Activated CD4-positive, CD25-positive, alpha-beta regulatory T cell treated with anti-CD3 and anti-CD28 coated beads, Interleukin-2, amount 50 U/mL, for 72 hours (primary cell): ENCODE data around the gene ECI2.
"Not testable (repeated sequence)": the region's sequence is repeated elsewhere in the genome, so short reads cannot be mapped to it uniquely, and the experiment has no call there.

Experiments used
- DNase-seq: peaks from one replicate; pipeline ENCODE4 v3.0.0; 2021

ECI2 gene

GRCh38 chr6:4136354-4136831, 1.0 kb upstream of the ECI2 start:
- no peak for DNase-seq

GRCh38 chr6:4135665-4136353, 434 bp upstream of the ECI2 start:
- peak; percentile 86 for DNase-seq

GRCh38 chr6:4133941-4134838, 1.2 kb downstream of the ECI2 start:
- no peak for DNase-seq

- no peak for DNase-seq
These were observed 4.9 kb downstream of the ECI2 start for GRCh38 chr6:4130357-4130987.

- no peak for DNase-seq
These were observed 5.9 kb downstream of the ECI2 start for GRCh38 chr6:4129446-4129845.

GRCh38 chr6:4128748-4129147, 6.6 kb downstream of the ECI2 start:
- no peak for DNase-seq

GRCh38 chr6:4128072-4128471, 7.3 kb downstream of the ECI2 start:
- no peak for DNase-seq

- DNase-seq = no peak
These were observed 9.2 kb downstream of the ECI2 start for GRCh38 chr6:4125933-4126864.

- no peak for DNase-seq
These were observed 9.9 kb downstream of the ECI2 start for GRCh38 chr6:4125500-4125899.

GRCh38 chr6:4124351-4124750, 11.0 kb downstream of the ECI2 start:
- no peak for DNase-seq

GRCh38 chr6:4115741-4116140, 19.6 kb downstream of the ECI2 start:
- DNase-seq = no peak

GRCh38 chr6:4114123-4114522, 21.3 kb downstream of the ECI2 start:
- DNase-seq = no peak

GRCh38 chr6:4113649-4114048, 21.7 kb downstream of the ECI2 start:
- DNase-seq = no peak

- DNase-seq = no peak
These were observed 23.0 kb downstream of the ECI2 start for GRCh38 chr6:4112366-4112765.

GRCh38 chr6:4109363-4109815, 26.0 kb downstream of the ECI2 start:
- DNase-seq = not testable (repeated sequence)

- DNase-seq = no peak
These were observed 26.7 kb downstream of the ECI2 start for GRCh38 chr6:4108561-4109093.

GRCh38 chr6:4107873-4108272, 27.5 kb downstream of the ECI2 start:
- no peak for DNase-seq

- no peak for DNase-seq
These were observed 29.3 kb downstream of the ECI2 start for GRCh38 chr6:4105980-4106536.

- DNase-seq = no peak
These were observed 31.4 kb downstream of the ECI2 start for GRCh38 chr6:4103929-4104328.

GRCh38 chr6:4102687-4103244, 32.6 kb downstream of the ECI2 start:
- no peak for DNase-seq

- no peak for DNase-seq
These were observed 34.1 kb downstream of the ECI2 start for GRCh38 chr6:4101298-4101697.
